ENCODE measurements around the gene SEMA3F. TPM values are rescaled to one million over a fixed set of nuclear protein-coding genes. Genes with fewer than 3 reads are reported as not detected.

SEMA3F gene
- total and polyA plus RNA-seq, 4 donors: 27.8 to 54.3 (median 47.4) TPM

GRCh38 chr3:50185230-50185629, 30.1 kb downstream of the SEMA3F start:
- H3K36me3 ChIP-seq (ENCODE audit: control insufficient read depth in 4 of 4, insufficient read depth in 4 of 4, low read length in 4 of 4): peaks cover 0 to 23% (median 10%) of the 10 kb centered on the region in 4 donors
- no peaks in the 10 kb centered on the region for H3K9me3 ChIP-seq (ENCODE audit: control insufficient read depth in 4 of 4, insufficient read depth in 3 of 4, low read length in 3 of 4)
- 98 to 100% methylated on average over 4 of the region's 4 CpGs for WGBS, 2 donors
- no peaks in the 10 kb centered on the region for H3K4me1 ChIP-seq (ENCODE audit: control insufficient read depth in 5 of 5, insufficient read depth in 5 of 5, low read length in 5 of 5)
- DNase-seq (no peak), ATAC-seq (ENCODE audit: insufficient read depth, low FRiP score) (no peak)
- no peaks in the 10 kb centered on the region for H3K27me3 ChIP-seq (ENCODE audit: control insufficient read depth in 3 of 3, insufficient read depth in 3 of 3, low read length in 2 of 3)
- TF ChIP-seq, protein P1, sequence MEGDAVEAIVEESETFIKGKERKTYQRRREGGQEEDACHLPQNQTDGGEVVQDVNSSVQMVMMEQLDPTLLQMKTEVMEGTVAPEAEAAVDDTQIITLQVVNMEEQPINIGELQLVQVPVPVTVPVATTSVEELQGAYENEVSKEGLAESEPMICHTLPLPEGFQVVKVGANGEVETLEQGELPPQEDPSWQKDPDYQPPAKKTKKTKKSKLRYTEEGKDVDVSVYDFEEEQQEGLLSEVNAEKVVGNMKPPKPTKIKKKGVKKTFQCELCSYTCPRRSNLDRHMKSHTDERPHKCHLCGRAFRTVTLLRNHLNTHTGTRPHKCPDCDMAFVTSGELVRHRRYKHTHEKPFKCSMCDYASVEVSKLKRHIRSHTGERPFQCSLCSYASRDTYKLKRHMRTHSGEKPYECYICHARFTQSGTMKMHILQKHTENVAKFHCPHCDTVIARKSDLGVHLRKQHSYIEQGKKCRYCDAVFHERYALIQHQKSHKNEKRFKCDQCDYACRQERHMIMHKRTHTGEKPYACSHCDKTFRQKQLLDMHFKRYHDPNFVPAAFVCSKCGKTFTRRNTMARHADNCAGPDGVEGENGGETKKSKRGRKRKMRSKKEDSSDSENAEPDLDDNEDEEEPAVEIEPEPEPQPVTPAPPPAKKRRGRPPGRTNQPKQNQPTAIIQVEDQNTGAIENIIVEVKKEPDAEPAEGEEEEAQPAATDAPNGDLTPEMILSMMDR (IDR thresholded peaks at IDR 0.05; ENCODE audit: control extremely low read depth, extremely low read depth): no peak
- H3K27ac ChIP-seq (ENCODE audit: low read depth in 1 of 2, low read length in 1 of 2): no peak overlapping the region
- H3K4me3 ChIP-seq: no peak overlapping the region
- H3K9ac ChIP-seq (ENCODE audit: insufficient read depth in 1 of 2, low read length in 2 of 2): no peak overlapping the region

- Histone ChIP-seq H3K36me3 (ENCODE audit: control insufficient read depth in 4 of 4, insufficient read depth in 4 of 4, low read length in 4 of 4) (peaks cover 0 to 23% (median 10%) of the 10 kb centered on the region in 4 donors), H3K9me3 (ENCODE audit: control insufficient read depth in 4 of 4, insufficient read depth in 3 of 4, low read length in 3 of 4) (no peaks in the 10 kb centered on the region), H3K4me3 (no peak overlapping the region), H3K27ac (ENCODE audit: low read depth in 1 of 2, low read length in 1 of 2) (no peak overlapping the region), H3K4me1 (ENCODE audit: control insufficient read depth in 5 of 5, insufficient read depth in 5 of 5, low read length in 5 of 5) (no peaks in the 10 kb centered on the region), H3K9ac (ENCODE audit: insufficient read depth in 1 of 2, low read length in 2 of 2) (no peak overlapping the region), H3K27me3 (ENCODE audit: control insufficient read depth in 3 of 3, insufficient read depth in 3 of 3, low read length in 2 of 3) (no peaks in the 10 kb centered on the region)
- DNase-seq (no peak), ATAC-seq (ENCODE audit: insufficient read depth, low FRiP score) (no peak)
- TF ChIP-seq, protein P1 (IDR thresholded peaks at IDR 0.05; ENCODE audit: control extremely low read depth, extremely low read depth): no peak
- 96 to 97% methylated on average over 10 of the region's 10 CpGs for WGBS, 2 donors
These were observed 31.0 kb downstream of the SEMA3F start for GRCh38 chr3:50186096-50186495.

GRCh38 chr3:50187750-50188149, 32.6 kb downstream of the SEMA3F start:
- H3K36me3 ChIP-seq (ENCODE audit: control insufficient read depth in 4 of 4, insufficient read depth in 4 of 4, low read length in 4 of 4): peaks cover 0 to 15% (median 9%) of the 10 kb centered on the region in 4 donors
- ATAC-seq (ENCODE audit: insufficient read depth, low FRiP score) (no peak), DNase-seq (no peak)
- WGBS, 2 donors: 93 to 94% methylated on average over 19 of the region's 19 CpGs
- no peak overlapping the region for H3K9ac ChIP-seq (ENCODE audit: insufficient read depth in 1 of 2, low read length in 2 of 2)
- no peak overlapping the region for H3K4me3 ChIP-seq
- TF ChIP-seq, protein P1 (IDR thresholded peaks at IDR 0.05; ENCODE audit: control extremely low read depth, extremely low read depth): no peak
- H3K27ac ChIP-seq (ENCODE audit: low read depth in 1 of 2, low read length in 1 of 2): no peak overlapping the region
- no peaks in the 10 kb centered on the region for H3K4me1 ChIP-seq (ENCODE audit: control insufficient read depth in 5 of 5, insufficient read depth in 5 of 5, low read length in 5 of 5)
- peaks cover 0 to 2% (median 0%) of the 10 kb centered on the region in 3 donors for H3K27me3 ChIP-seq (ENCODE audit: control insufficient read depth in 3 of 3, insufficient read depth in 3 of 3, low read length in 2 of 3)
- H3K9me3 ChIP-seq (ENCODE audit: control insufficient read depth in 4 of 4, insufficient read depth in 3 of 4, low read length in 3 of 4): no peaks in the 10 kb centered on the region

DNA sequence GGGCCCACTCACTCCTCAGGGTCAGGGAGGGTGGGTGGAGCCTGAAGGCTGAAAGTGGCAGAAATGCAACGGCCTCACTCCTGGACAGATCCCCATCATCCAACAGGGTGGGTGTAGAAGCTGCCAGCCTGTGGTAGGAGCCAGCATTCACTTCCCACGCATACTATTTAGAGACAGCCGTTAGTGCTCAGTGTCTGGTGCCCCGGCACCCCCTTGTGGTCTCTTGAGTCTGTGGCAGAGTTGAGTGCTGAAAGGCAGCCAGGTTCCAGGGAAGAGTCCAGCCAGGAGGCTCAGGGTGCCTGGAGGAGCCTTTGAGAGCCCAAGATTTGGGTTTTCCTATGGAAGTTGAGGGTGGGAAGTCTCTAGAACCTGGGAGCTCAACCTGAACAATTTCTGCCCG, 34.1 kb downstream of the SEMA3F start:
- 11 to 19% methylated on average over 5 of the region's 5 CpGs for WGBS, 2 donors
- TF ChIP-seq, protein P1 (IDR thresholded peaks at IDR 0.05; ENCODE audit: control extremely low read depth, extremely low read depth): peak; percentile 83
- no peak overlapping the region for H3K27ac ChIP-seq (ENCODE audit: low read depth in 1 of 2, low read length in 1 of 2)
- DNase-seq (peak; percentile 87 to 91 (median 90)), ATAC-seq (ENCODE audit: insufficient read depth, low FRiP score) (no peak)
- H3K27me3 ChIP-seq (ENCODE audit: control insufficient read depth in 3 of 3, insufficient read depth in 3 of 3, low read length in 2 of 3): peaks cover 0 to 14% (median 9%) of the 10 kb centered on the region in 3 donors
- H3K36me3 ChIP-seq (ENCODE audit: control insufficient read depth in 4 of 4, insufficient read depth in 4 of 4, low read length in 4 of 4): peaks cover 0 to 11% (median 5%) of the 10 kb centered on the region in 4 donors
- no peak overlapping the region for H3K4me3 ChIP-seq
- H3K9me3 ChIP-seq (ENCODE audit: control insufficient read depth in 4 of 4, insufficient read depth in 3 of 4, low read length in 3 of 4): peaks cover 0 to 7% (median 0%) of the 10 kb centered on the region in 4 donors
- peaks cover 0 to 4% (median under 1%) of the 10 kb centered on the region in 5 donors for H3K4me1 ChIP-seq (ENCODE audit: control insufficient read depth in 5 of 5, insufficient read depth in 5 of 5, low read length in 5 of 5)
- H3K9ac ChIP-seq (ENCODE audit: insufficient read depth in 1 of 2, low read length in 2 of 2): no peak overlapping the region
